NT2/D1 (cell line): ENCODE results near the gene CXXC4.

Source experiments
- SUZ12 ChIP-seq: IDR thresholded peaks from 2 replicates; pipeline ENCODE4 v1.6.1; 2011; ENCODE audit not compliant: insufficient read length, insufficient read depth; ENCODE audit errors: extremely low read depth
- ZNF274 ChIP-seq: IDR thresholded peaks from 2 replicates; pipeline ENCODE4 v1.6.1; 2011; ENCODE audit warnings: mild to moderate bottlenecking, low read depth, low read length

- no peak for TF ChIP-seq SUZ12
- TF ChIP-seq ZNF274: no peak
Measured at GRCh38 chr4:104493081-104493831, 1.4 kb downstream of the CXXC4 start.
